Measurements from ENCODE around the gene LCE1E.

DNA sequence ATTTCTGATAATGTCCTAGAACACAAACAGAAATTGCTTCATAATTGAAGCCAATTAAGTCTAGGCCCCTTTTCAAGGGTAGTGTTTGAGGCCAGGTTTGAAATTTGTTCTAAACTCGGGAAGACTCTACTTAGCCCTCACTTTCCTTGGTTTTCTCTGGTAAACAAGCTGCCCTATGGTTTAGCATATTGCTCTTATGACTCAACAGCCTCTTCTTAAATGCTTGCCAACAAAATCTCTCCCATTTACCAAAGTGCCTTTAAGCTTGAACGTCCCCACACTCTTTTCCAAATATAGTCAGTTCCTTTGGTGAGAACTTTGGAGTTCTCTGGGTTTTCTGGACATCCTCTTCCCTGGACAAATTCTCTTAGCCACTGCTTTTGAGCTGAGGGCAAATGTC lies 50.8 kb downstream of the LCE1E start:
- TF ChIP-seq JUN (IDR thresholded peaks at IDR 0.05; ENCODE audit: borderline replicate concordance, insufficient read depth, insufficient read length, low read depth) (no peak), EZH2 (IDR thresholded peaks at IDR 0.05; ENCODE audit: borderline replicate concordance, low read depth, low read length, severe bottlenecking) (no peak), CTCF (IDR thresholded peaks at IDR 0.05; ENCODE audit: extremely low read depth in 1 of 2, insufficient read depth in 1 of 2, low read depth in 1 of 2, low read length in 2 of 2) (no peak), POLR2A (IDR thresholded peaks at IDR 0.05; ENCODE audit: low read depth, low read length) (no peak), FOS (IDR thresholded peaks at IDR 0.05; ENCODE audit: borderline replicate concordance, insufficient read depth, low read length) (no peak)
- TF ChIP-seq, protein P1, sequence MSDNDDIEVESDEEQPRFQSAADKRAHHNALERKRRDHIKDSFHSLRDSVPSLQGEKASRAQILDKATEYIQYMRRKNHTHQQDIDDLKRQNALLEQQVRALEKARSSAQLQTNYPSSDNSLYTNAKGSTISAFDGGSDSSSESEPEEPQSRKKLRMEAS (IDR thresholded peaks at IDR 0.05; ENCODE audit: insufficient read depth, insufficient read length) = no peak

All from endothelial cell of umbilical vein (primary cell).